Stimulated activated CD8-positive, alpha-beta memory T cell treated with anti-CD3 and anti-CD28 coated beads, Interleukin-2, amount 100 ng/mL, for 1 hour (primary cell): ENCODE data around the gene TUBG1.

ENCODE experiments used
- DNase-seq, 2 donors: peaks; one replicate each; pipeline ENCODE4 v3.0.0-alpha.2; 2020; ENCODE audit warnings: low read depth in 2 of 2

Gene TUBG1

DNA sequence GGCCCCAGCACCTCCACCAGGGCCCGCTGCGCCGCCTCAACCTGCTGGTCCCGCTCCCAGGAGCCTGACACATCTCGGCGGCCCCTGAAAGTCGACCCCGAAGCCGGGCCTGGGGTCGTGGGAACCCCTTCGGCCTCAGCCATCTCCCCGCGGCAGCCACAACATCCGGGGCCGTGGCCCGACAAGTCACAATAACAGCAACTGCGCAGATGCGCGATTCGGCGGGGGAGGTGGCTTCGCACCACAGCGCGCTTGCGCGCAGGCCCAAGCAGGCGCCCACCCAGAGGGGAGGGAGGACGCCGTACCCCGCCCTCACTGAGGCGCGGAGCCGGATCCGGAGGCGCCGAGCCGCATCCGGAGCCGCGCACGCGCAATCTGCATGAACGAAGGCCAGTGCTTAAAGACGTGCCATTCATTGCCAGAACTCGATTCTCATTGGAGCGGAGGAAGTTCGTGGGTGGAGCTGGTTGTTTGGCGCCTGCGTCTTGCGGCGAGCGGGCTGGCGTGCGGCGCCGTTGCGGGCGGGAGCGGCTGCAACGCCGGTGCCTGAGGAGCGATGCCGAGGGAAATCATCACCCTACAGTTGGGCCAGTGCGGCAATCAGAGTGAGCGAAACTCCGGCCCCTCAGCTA is at the start of gene TUBG1, which contains the start of gene RETREG3:
Gene TUBG1, plus strand, starts transcription at position 502 of the 632 bp plus-strand sequence. Its CDS starts 55 bp downstream, at position 557.
Gene RETREG3, minus strand, starts transcription at position 193 of the 632 bp plus-strand sequence. Its CDS starts 50 bp downstream, at position 143.
- DNase-seq = peak; percentile 97 to 99

- no peak for DNase-seq
These were observed 49.2 kb upstream of the TUBG1 start for GRCh38 chr17:42560246-42560645.

GRCh38 chr17:42561897-42562387 is 47.5 kb upstream of the TUBG1 start, which contains the start of gene COASY:
TSS of gene COASY (plus strand) at chr17:42562148. CDS start at chr17:42562623, 475 bp downstream.
- DNase-seq = peak; percentile 77 to 86

GRCh38 chr17:42562388-42563142 is 46.9 kb upstream of the TUBG1 start:
- DNase-seq = no peak

- no peak for DNase-seq
These were observed 46.4 kb upstream of the TUBG1 start for GRCh38 chr17:42563143-42563509.

- no peak for DNase-seq
These were observed 45.9 kb upstream of the TUBG1 start for GRCh38 chr17:42563543-42563942.

GRCh38 chr17:42563950-42564349 is 45.5 kb upstream of the TUBG1 start:
- no peak for DNase-seq

GRCh38 chr17:42564815-42565522 is 44.5 kb upstream of the TUBG1 start:
- DNase-seq = no peak

DNA sequence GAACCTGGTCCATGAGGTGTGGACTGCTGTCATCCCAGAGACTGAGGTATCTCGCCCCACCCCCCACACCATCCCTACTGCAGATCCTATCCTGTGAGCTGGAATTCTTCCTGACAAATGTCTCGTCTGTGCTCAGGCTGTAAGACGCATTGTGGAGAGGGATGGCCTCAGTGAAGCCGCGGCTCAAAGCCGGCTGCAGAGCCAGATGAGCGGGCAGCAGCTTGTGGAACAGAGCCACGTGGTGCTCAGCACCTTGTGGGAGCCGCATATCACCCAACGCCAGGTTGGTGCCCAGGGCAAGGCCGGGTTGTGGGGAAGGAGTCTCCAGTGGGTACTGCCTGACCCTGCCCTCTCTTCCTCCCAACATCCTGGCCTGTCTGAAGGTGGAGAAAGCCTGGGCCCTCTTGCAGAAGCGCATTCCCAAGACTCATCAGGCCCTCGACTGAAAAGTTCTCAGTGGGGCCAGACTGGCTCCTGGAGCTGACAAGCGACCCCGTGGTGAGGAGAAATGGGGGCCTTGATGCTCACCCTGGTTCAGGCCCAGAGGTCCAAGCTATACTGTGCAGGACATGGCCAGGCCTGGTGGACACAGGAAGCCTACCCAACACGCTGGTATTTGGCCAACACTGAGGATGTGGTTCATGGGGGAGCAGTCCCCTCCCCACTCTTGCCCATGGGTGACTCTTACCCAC is 43.8 kb upstream of the TUBG1 start:
- no peak for DNase-seq

DNA sequence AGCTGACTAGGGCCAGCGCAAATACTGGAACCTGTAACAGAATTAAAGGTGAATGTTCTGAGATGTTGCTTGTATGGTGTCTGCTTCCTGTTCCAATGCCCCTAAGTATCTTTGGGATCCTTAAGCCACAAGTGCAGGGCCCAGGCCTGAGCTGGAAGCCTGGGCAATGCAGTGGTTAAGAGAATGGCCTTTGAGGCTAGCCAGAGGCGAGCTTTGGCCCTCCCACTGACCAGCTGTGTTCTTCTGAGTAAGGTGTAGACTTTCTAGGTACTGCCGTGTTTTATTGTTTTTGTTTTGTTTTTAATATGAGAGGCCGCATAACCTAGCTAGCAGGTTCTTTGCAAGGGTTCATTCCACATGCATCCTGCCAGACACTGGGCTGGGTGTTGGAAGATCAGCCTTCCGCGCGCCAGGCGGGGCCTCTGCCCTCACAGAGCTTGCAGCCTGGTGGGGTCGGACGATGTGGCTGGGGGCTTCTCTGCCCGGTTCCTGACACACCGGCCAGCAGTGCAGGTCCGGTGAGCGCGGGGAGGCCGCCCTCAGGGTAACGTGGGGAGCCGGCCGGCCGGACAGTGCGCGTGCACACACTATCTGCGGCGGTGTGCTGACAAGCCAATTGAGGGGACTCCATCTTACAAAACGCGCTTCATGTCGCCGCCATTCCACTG is 43.1 kb upstream of the TUBG1 start:
- no peak for DNase-seq

DNA sequence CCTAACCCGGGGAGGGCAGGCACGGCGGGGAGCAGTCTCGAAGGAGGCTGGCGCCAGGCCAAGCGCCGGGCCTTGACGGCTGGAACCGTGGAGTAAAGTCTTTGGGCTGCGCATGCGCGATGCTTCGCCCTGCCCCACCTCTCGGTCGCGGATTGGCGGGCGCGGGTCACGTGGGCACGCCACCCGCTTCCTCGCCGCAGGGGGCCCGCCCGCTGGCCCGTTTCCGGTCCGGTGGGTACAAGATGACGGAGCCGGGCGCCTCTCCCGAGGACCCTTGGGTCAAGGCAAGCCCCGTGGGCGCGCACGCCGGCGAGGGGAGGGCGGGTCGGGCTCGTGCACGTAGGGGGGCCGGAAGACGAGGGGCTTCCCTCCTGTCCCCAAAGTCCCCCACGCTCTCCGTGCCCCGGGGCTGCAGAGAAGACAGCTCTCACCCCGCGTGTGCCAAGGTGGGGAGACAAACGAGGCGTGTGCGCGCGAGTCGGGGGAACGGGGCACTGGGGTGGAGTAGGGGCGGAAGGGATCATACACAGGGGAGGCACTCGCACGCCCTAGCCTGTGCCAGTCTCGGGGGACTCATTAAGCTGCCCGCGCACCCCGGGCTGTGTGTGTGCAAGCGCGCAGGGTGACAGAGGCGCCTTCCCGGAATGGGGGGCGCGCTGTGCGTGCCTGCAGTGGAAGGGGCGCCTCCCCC is 42.5 kb upstream of the TUBG1 start, which contains the start of gene MLX:
Gene MLX, plus strand, starts transcription at position 218 of the 691 bp plus-strand sequence. Its CDS starts 25 bp downstream, at position 243.
- peak; percentile 82 to 85 for DNase-seq

GRCh38 chr17:42568341-42569111 is 41.0 kb upstream of the TUBG1 start:
- no peak for DNase-seq

DNA sequence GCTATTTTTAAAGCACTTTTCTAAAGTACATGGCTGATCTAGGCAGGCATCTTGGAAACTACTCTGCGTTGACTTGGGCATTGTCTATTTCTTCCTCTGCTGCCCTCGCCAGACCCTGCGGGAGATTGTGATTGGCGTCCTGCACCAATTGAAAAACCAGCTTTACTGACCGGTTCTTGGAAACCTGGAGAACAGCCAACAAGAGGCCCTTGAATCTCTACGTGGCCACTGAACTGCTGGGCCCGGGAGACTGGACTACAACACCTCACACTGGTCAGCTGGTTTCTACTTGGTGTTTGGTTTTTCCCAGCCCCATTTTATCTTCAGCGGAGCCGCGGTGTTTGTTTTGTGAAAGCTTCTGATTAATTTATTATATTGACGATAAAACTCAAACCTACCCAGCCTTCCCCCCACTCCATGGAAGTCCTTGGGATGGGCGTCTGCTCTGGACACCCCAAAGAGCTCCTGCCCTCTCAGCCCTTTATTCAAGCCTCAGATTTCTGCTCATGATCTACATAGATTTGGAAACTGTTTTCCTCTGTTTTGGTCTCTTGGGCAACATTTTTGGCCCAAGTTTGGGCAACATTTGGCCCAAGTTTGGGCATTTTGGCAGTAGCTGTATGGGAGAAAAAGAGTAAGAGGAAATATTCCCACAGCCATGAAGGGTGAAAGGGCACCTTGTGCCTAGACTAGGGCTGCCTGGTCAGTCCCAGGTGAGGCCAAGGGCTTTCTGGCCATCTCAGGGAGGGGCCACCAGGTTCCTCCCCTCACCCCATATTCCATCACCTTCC is 37.9 kb upstream of the TUBG1 start:
- no peak for DNase-seq

GRCh38 chr17:42573095-42573494 is 36.4 kb upstream of the TUBG1 start:
- no peak for DNase-seq

DNA sequence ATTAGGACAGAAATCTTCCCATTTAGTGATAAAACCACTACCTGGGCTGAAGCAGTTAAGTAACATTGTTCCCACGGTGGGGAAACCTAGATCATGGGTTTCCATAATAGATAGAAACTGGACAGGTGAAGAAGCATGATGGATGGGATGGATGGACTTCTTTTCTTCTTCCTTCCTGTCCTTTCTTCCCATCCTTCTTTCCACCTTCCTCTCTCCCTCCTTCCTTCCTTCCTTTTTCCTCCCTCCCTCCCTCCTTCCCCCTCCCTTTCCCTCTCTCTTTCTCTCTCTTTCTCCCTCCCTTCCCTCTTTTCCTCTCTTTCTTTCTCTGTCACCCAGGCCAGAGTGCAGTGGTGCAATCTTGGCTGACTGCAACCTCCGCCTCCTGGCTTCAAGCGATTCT is 35.0 kb upstream of the TUBG1 start:
- no peak for DNase-seq

DNA sequence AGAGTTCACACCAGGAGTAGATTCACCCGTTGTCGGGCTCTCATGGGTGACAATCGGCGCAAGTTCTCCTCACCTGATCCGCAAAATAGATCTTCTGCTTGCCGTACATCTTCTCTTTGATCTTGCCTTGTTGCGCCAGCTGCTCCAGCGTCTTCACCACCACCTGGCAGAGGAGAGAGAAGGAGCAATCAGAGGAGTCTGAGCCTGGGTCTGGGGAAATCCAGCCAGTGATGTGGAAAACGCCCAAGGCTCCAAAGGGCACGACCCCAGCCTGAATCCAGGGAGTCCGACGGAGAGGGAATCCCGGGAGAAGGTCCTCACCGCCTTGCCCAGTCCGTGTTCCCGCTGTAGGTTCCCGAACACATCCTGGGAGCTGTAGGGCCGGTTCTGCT is 32.3 kb upstream of the TUBG1 start:
- no peak for DNase-seq

DNA sequence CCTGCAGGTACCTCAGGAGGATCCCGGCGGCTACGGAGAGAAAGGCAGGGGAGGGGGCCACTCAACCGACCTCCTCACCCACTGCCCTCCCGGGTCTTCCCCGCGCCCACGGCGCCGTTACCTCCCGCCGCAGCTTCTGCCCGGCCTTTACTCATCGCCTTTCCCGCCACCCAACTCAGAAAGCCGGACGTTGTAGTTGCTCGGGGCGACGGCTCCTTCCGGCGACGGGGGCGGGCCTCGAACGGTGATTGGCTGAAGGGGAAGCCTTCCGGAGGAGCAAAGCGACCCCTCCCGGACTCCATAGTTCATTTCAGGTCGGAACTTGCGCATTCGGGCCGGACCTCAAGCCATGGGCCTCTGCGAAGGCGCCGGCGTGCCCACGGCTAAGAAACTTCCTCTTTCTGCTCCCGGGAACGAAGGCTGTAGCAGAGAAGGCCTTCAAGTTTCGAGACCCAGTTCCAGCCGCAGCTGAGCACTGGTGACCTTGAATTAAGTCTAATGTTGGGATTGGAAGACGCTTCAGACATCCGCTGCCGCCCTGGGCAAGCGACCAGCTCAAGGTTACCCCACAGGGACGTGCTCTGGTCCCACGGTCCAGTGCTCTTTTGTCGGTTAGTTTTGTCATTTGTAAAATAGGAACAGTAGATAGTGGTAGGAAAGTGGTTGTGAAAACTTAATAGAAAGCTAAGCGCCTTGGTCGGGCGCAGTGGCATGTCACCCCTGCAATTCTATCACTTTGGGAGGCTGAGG is 31.8 kb upstream of the TUBG1 start, which contains the start of gene PSMC3IP:
Gene PSMC3IP, minus strand, starts transcription at position 198 of the 750 bp plus-strand sequence. Its CDS starts 43 bp downstream, at position 155.
- peak; percentile 73 to 87 for DNase-seq
